Measurements from ENCODE around the gene VPS39. TPM values are rescaled to one million over a fixed set of nuclear protein-coding genes. Genes with fewer than 3 reads are reported as not detected.

The VPS39 gene
- total RNA-seq, 4 donors from 2014 or later = 105 to 354 (median 153) TPM

- no peak for DNase-seq
- 79 to 88% methylated on average over 2 of the region's 2 CpGs for WGBS, 2 donors (ENCODE audit: low coverage in 1 of 2)
- Histone ChIP-seq H3K36me3 (peaks cover 0 to 73% (median 26%) of the 10 kb centered on the region in 4 donors), H3K9me3 (no peaks in the 10 kb centered on the region), H3K27me3 (no peaks in the 10 kb centered on the region), H3K4me3 (no peak overlapping the region), H3K27ac (no peak overlapping the region), H3K4me1 (no peaks in the 10 kb centered on the region)
- intact Hi-C loops (cut with DNase I; ENCODE audit: low total_unique reads) = no loop called here
- in situ Hi-C loops (cut with MboI; ENCODE audit: low pct_ligation_motif_present in 1 of 4, low pct_unique_long_range_greater_than_20kb in 1 of 4, low sequenced_read_pairs in 3 of 4) = no loop called here
- TF ChIP-seq POLR2AphosphoS5 (IDR thresholded peaks at IDR 0.05) = no peak
- no peak for TF ChIP-seq EP300 (IDR thresholded peaks at IDR 0.05; ENCODE audit: low read depth)
- TF ChIP-seq POLR2A (IDR thresholded peaks at IDR 0.05) = no peak
- TF ChIP-seq CTCF (IDR thresholded peaks at IDR 0.05) = no peak
Observed at GRCh38 chr15:42217568-42217967, 9.5 kb upstream of the VPS39 start.

- in situ Hi-C loops (cut with MboI; ENCODE audit: low pct_ligation_motif_present in 1 of 4, low pct_unique_long_range_greater_than_20kb in 1 of 4, low sequenced_read_pairs in 3 of 4) = no loop called here
- TF ChIP-seq POLR2A (IDR thresholded peaks at IDR 0.05) (no peak), POLR2AphosphoS5 (IDR thresholded peaks at IDR 0.05) (no peak), CTCF (IDR thresholded peaks at IDR 0.05) (no peak), EP300 (IDR thresholded peaks at IDR 0.05; ENCODE audit: low read depth) (no peak)
- no peaks in the 10 kb centered on the region for H3K27me3 ChIP-seq
- intact Hi-C loops (cut with DNase I; ENCODE audit: low total_unique reads) = no loop called here
- H3K4me1 ChIP-seq = no peaks in the 10 kb centered on the region
- H3K36me3 ChIP-seq = peaks cover 0 to 77% (median 30%) of the 10 kb centered on the region in 4 donors
- H3K9me3 ChIP-seq = no peaks in the 10 kb centered on the region
- no peak for DNase-seq
- H3K4me3 ChIP-seq = no peak overlapping the region
- no peak overlapping the region for H3K27ac ChIP-seq
- 89 to 95% methylated on average over 4 of the region's 4 CpGs for WGBS, 2 donors (ENCODE audit: low coverage in 1 of 2)
Observed at GRCh38 chr15:42215913-42216829, 8.1 kb upstream of the VPS39 start.

GRCh38 chr15:42214600-42214999 is 6.5 kb upstream of the VPS39 start:
- no peaks in the 10 kb centered on the region for H3K27me3 ChIP-seq

More at GRCh38 chr15:42214600-42214999, 6.5 kb upstream of the VPS39 start:
- DNase-seq = no peak
- H3K9me3 ChIP-seq = no peaks in the 10 kb centered on the region
- 91 to 100% methylated on average over 1 of the region's 1 CpG for WGBS, 2 donors (ENCODE audit: low coverage in 1 of 2)
- intact Hi-C loops (cut with DNase I; ENCODE audit: low total_unique reads) (no loop called here), in situ Hi-C loops (cut with MboI; ENCODE audit: low pct_ligation_motif_present in 1 of 4, low pct_unique_long_range_greater_than_20kb in 1 of 4, low sequenced_read_pairs in 3 of 4) (no loop called here)
- TF ChIP-seq CTCF (IDR thresholded peaks at IDR 0.05) (no peak), POLR2AphosphoS5 (IDR thresholded peaks at IDR 0.05) (no peak), POLR2A (IDR thresholded peaks at IDR 0.05) (no peak), EP300 (IDR thresholded peaks at IDR 0.05; ENCODE audit: low read depth) (no peak)
- no peaks in the 10 kb centered on the region for H3K4me1 ChIP-seq
- no peak overlapping the region for H3K27ac ChIP-seq
- peaks cover 0 to 78% (median 33%) of the 10 kb centered on the region in 4 donors for H3K36me3 ChIP-seq
- no peak overlapping the region for H3K4me3 ChIP-seq
